B cell (primary cell): ENCODE data around the gene KIF2A.

Source experiments
- EZH2 ChIP-seq: IDR thresholded peaks from 2 replicates; pipeline ENCODE4 v1.6.1; 2012; ENCODE audit warnings: borderline replicate concordance, low read depth, mild to moderate bottlenecking, moderate library complexity, low read length; ENCODE audit not compliant: insufficient read depth, poor library complexity, severe bottlenecking
- TF ChIP-seq, protein P1 (sequence below): fragments of 200-600 bp; IDR thresholded peaks from one replicate; pipeline ENCODE4 v1.8.0; 2022; ENCODE audit warnings: antibody characterized with exemption, mild to moderate bottlenecking

DNA sequence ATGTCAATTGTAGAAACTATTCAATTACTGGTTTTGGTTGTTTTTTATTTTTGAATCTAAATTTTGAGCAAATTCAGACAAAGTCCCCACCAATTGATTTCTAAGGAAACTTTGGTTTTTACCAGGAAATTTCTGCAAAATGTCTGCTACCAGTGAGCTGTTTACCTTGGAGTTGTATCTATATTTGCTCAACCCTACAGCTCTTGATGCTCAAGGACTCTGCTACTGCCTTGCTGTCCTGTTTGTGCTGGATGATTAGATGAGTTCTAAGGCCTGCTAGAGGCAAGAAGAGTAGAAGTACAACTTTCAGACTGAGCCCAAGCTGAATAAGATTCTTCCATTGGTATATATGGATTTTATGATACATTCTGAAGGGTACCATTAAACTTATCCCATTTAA, 42.6 kb upstream of the KIF2A start:
- TF ChIP-seq, protein P1, sequence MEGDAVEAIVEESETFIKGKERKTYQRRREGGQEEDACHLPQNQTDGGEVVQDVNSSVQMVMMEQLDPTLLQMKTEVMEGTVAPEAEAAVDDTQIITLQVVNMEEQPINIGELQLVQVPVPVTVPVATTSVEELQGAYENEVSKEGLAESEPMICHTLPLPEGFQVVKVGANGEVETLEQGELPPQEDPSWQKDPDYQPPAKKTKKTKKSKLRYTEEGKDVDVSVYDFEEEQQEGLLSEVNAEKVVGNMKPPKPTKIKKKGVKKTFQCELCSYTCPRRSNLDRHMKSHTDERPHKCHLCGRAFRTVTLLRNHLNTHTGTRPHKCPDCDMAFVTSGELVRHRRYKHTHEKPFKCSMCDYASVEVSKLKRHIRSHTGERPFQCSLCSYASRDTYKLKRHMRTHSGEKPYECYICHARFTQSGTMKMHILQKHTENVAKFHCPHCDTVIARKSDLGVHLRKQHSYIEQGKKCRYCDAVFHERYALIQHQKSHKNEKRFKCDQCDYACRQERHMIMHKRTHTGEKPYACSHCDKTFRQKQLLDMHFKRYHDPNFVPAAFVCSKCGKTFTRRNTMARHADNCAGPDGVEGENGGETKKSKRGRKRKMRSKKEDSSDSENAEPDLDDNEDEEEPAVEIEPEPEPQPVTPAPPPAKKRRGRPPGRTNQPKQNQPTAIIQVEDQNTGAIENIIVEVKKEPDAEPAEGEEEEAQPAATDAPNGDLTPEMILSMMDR: no peak
- TF ChIP-seq EZH2: no peak
